ENCODE results near the gene SRPK1.

DNA sequence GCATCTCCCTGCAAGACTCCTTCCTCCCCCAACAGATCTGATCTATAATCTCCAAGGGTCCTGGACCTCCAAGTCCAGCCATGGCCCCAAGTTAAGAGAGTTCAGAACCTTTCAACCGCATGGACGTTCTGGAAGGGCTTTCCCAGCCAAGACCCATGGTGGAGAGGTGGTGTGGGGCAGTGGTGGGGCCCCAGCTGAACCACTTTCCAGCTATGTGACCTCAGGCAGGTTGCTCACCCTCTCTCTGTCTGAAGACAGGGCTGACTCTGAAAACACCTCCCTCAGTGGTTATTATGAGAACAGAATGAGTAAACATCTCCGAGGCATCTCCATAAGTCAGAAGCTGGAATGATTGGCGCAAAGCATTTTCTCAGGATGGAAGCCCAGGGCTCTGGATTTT is 124.7 kb downstream of the SRPK1 start:
- TF ChIP-seq, protein P1, sequence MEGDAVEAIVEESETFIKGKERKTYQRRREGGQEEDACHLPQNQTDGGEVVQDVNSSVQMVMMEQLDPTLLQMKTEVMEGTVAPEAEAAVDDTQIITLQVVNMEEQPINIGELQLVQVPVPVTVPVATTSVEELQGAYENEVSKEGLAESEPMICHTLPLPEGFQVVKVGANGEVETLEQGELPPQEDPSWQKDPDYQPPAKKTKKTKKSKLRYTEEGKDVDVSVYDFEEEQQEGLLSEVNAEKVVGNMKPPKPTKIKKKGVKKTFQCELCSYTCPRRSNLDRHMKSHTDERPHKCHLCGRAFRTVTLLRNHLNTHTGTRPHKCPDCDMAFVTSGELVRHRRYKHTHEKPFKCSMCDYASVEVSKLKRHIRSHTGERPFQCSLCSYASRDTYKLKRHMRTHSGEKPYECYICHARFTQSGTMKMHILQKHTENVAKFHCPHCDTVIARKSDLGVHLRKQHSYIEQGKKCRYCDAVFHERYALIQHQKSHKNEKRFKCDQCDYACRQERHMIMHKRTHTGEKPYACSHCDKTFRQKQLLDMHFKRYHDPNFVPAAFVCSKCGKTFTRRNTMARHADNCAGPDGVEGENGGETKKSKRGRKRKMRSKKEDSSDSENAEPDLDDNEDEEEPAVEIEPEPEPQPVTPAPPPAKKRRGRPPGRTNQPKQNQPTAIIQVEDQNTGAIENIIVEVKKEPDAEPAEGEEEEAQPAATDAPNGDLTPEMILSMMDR (IDR thresholded peaks at IDR 0.05) = no peak
- no peak for TF ChIP-seq EP300 (IDR thresholded peaks at IDR 0.05; ENCODE audit: low read depth)
- no peak for TF ChIP-seq POLR2A (IDR thresholded peaks at IDR 0.05)
